ENCODE measurements around the gene TMEM238L.
"Not testable (repeated sequence)": the region's sequence is repeated elsewhere in the genome, so short reads cannot be mapped to it uniquely, and the experiment has no call there.

The TMEM238L gene, protein sequence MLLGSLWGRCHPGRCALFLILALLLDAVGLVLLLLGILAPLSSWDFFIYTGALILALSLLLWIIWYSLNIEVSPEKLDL

DNA sequence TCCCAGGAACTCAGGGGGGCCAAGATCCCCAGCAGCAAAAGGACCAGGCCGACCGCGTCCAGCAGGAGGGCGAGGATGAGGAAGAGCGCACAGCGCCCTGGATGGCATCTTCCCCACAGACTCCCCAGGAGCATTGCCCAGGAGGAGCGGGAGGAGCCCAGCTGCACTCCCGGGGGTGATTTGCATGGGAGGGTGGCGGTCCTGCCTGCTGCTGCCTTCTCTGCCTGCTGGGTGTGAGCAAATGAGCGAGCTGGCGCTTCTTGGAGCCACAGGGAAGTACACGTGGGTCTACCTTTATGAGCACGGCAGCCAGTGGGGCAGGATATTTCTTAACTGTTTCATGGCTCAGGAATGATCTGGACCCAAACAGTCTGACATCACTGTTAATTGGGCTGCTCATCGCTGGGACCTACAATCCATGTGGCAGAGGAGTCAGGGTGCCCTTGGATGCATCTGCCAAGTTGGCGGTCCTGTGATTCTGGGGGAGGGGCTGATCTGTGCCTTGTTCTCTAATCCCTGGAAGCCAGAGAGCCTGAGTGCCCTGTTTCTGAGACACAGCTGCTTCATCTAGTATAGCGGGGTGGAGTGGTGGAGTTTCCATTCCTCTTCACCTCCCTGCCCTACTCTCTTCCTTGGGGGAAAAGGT lies at the start of gene TMEM238L:
TMEM238L (minus strand) TSS at position 270 of the 646 bp plus-strand sequence; CDS start at position 134, 136 bp downstream.
- DNase-seq = peak; percentile 84 to 87

DNA sequence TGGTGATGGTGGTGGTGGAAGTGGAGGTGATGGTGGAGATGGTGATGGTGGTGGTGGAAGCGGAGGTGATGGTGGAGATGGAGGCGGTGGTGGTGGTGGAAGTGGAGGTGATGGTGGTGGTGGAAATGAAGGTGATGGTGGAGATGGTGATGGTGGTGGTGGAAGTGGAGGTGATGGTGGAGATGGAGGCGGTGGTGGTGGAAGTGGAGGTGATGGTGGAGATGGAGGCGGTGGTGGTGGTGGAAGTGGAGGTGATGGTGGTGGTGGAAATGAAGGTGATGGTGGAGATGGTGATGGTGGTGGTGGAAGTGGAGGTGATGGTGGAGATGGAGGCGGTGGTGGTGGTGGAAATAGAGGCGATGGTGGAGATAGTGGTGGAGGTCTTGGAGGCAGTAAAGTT lies 42.7 kb upstream of the TMEM238L start:
- not testable (repeated sequence) for DNase-seq

DNA sequence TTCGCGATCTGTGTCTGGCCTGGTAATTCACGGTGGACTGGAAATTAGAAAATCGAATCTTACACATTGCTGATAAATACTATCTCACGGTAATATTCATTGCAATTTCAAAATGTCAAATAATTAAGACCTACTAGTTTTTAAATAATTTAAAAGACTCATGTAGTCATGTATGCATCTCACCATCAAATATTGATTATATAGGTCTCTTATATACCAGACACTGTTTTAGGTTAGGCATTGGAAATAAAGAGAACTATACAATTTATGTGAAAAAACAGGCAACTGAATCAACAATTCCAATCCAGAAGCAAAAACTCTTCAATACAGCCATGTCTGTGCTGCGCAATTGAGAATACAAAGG lies 41.5 kb upstream of the TMEM238L start:
- DNase-seq = no peak

DNA sequence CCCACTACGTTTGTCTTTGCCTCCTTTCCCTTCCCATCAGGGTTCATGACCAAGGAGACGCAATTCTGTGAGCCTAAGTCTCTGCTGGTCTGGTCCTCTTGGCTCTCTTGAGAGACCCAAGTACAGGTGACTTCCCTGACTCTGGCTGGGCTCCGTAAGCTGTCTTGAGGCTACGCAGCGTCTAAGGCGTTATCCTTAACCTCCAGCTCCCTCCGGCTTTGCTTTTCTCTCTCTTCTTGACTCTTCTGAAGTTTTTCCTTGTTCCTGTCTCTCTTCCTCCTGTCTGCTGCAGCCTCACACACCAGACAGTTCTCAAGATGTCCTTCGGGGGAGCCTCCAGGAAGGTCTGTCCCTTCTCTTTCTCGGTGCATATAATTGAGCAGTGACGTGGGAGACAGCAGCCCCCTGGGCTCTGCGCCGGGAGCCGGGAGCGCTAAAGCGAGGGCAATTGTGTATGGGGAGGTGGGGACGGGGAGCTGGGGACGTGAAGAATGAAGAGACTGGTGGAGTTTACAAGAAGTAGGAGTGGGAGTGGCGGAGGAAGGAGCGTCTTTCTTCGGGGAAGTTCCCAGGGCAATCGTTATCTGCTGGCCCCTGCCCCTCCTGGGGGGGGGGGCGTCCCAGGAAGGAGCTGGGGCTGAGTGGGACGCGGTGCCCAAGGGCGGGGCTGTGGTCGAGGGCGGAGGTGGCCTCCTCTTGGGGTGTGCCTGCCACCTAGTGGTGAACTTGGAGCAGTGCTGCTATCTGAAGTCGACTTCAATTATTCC lies 40.9 kb upstream of the TMEM238L start:
- peak in 1 of 2 experiments; percentile 67 for DNase-seq

DNA sequence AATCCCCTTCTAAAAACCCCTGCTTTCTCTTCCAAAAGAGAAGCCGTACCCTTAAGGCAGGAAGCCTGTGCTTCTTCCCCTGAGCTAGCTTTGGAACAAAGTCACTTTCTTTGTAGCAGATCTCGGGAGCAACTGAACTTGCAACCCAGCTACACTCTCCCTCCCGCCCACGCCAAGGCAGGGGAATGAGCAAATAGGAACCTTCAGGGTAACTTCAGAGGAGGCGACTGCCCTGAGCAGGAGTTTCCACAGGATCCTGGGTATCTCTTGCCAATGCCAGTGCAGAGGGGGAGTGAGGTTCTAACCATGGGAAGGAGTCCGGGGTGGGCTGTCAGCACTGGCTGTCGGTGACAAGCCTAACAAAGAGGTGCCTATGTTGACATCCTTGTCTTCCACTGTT lies 39.9 kb upstream of the TMEM238L start:
- DNase-seq = peak in 1 of 2 experiments; percentile 20

DNA sequence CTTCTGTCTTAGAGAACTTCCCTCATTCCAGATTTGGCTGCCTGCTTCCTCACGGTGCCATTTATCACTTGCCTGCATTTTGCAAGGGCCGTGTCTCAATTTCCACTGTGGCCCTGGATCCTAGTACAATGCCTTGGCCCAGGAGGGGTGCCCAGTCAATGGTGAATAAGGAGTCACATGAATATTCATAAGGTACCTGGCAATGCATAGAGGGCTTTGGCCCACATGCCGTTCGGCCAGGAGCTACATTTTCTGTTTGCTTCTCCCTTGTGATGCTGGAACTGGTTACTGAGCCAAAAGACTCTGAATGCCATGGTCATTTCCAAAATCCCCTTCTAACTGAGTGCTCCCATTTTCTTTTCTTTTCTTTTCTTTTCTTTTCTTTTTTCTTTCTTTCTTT lies 38.8 kb upstream of the TMEM238L start:
- DNase-seq = no peak

DNA sequence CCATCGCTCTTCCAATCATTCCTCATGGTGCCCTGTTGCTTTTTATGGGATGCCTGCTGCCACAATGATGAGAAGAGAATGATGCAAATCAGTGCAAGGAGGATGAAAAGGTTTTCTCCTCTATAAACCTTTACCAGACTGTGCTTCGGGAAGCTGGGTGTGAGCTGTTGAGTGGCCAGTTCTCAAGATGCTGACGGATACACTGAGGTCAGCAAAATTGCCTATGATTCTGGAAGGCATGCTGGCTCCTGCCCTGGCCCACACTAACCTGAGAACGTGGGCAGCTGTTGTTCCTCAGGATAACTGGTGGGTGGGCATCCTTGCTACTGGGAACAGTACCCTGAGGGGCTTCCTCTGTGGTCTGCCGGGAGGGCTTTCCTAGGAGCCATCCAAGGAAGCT lies 34.8 kb upstream of the TMEM238L start:
- DNase-seq = peak in 1 of 2 experiments; percentile 18

DNA sequence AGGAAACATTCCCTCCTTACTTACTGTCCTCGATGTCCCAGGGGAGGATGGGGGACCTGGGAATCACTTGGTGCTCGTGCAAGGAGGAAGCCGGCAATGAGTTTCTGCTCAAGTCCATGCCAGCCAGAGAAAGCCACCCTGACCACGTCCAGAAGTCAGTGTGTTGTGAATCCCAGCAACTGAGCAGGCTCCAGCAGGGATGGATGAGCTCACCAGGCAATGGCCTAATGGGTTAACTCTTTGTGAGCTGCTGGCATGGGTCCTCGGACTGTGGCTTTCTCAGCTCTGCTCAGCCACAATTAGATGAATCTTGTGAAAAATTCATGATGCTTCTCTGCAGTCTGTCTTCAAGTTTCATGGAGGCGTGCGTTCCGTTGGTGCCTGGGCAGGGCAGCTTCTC lies 34.0 kb upstream of the TMEM238L start, which contains the start of gene PIRT:
PIRT (minus strand) TSS at position 167 of the 400 bp plus-strand sequence. CDS start 12,442 bp downstream, outside the sequence.
- DNase-seq = no peak

DNA sequence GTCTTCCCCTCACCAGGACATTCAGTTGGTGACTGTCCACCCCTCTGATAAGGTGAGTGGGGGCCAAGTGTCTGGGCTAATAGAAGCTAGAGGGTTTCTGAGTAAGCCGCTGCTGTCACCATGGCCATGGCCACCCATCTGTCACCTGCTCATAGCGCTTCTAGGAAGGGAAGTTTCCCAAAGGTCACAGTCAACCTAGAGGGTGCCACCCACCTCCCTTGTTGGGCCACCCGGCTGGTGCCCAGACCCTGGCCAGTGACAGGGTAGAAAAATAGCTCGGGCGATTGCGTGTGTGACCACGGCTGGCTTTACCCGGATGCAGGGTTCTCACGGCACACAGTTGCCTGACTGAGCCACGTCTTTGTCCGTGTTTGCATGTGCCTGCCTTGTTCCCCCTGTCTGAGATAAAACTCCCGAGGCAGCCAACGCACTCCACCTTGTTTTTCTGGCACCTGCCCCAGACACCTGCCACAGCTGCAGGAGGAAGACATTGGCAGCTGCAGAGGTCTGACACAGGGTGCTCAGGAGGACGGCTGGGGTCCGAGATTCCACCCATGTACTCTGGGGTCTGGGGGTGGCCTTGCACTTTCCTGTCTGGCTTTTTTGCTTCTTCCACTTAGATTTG lies 33.2 kb upstream of the TMEM238L start:
- peak in 1 of 2 experiments; percentile 42 for DNase-seq

DNA sequence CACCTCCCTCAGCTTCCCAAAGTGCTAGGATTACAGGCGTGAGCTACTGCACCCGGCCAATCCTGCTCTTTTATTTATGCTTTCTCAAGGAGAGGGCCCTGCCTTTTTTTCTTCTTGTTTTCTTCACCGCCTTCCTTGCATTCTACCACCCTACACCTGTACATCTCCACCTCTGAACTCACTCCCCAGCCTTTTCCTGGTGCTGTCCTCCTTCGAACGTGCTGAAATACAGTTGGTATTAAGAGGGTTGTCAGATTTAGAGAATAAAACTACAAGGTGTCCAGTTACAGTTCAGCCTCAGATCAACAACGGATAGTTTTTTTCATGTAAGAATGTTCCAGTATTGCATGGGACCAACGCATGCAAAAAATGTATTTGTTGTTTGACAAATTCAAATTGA lies 32.2 kb upstream of the TMEM238L start:
- DNase-seq = no peak

DNA sequence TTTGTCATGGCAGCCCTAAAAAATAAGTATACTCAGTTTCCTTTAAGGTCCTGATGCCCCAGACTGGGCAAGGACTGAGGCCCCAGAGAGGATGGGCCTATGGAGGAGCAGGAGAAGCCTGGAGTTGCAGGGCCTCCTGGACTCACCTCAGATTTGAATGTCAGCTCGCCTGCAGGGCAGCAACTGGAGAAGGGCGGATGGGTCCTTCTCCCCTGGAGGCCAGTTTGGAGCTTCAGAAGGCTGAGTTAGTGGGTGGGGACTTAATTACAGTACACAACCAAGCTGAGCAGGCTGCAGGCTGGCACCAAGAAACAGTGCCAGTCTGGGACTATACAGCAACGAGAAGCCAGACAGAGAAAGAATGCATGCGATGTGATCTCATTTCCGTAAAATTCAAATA lies 27.8 kb upstream of the TMEM238L start:
- peak; percentile 45 to 81 for DNase-seq

DNA sequence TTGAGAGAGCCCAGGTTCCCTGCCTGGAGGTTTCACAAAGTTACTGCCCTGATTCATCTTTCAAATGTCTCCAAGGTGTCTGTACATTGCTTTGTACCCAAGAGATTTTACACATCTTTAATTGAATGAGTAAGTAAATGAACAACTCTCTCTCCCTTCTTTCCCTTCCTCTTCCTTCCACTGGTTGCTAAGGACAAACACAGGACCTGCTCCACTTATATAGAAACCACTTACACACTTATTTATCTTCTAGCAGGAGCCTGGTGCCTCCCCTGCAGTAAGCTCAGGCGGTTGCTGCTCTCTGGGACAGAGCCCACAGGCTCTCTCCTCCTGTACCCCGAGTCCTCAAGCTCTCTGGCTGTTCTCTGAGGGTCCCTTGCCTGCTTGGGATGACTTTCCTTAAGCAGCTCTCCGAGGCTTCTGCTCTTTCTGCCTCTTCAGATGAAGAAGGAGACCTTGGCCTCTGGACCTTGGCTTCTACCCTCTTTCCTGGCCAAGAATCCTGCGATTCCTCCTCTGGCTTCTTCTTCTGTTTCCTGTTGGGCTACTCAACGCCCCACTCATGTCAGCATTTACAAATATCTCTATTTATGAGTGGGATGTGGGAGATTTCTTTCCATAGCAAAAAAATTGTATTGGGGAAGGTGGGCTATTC lies 24.1 kb upstream of the TMEM238L start:
- DNase-seq = no peak

DNA sequence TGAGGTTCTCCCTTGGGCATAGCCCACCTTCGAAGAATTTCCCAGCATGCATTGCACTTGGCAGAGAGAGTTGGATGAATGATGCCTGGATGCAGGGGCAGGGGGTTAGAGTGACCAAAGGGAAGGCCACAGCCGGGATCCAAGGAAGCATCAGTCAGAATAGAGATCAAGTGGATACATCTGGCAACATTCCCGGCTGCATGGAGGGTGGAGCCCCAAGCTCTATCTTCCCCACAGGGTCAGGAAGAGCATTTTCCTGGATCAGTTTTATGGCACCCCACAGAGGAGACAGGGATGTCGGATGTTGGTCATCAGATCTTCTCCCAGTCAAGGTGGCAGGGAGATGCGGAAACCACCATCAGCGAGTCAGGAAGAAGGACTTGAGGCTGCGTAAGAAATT lies 21.0 kb upstream of the TMEM238L start:
- no peak for DNase-seq

DNA sequence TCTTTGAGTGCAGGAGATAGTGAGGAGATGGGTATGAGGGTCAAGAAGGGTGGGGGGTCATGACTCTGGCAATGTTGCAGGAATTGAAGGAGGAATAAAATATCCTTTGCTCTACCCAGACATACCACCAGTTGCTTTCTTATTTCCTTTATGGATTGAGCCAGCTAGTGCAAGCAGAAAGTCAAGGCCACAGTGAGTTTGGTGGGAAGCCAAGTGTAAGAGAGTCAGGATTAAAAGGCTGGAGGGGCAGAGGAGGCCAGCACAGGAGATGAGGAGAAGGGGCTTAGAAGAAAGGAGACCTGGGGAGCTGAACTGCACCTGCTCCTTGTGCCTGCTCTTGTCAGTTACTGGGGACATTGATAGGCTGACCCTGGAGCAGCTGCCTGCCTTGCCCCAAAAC lies 17.9 kb upstream of the TMEM238L start:
- DNase-seq = no peak

DNA sequence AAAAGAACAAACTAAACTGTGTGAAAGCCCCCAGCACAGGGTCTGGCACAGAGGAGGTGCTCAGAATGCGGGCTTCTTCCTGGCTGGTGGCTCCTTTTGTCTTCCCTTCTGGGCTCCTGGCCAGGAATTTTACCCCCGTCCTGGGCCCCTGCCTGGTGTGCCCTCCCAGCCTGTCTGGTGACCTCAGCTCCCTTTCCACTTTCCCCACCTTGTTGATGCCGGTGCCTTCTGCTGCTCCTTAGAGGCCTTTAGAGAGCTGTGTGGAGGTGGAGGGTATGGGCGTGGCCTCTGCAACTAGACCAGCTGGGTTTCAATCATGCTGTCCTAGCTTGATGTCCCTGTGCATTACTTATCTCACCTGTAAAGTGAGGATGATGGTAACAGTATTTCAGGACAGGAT lies 17.2 kb upstream of the TMEM238L start:
- no peak for DNase-seq

DNA sequence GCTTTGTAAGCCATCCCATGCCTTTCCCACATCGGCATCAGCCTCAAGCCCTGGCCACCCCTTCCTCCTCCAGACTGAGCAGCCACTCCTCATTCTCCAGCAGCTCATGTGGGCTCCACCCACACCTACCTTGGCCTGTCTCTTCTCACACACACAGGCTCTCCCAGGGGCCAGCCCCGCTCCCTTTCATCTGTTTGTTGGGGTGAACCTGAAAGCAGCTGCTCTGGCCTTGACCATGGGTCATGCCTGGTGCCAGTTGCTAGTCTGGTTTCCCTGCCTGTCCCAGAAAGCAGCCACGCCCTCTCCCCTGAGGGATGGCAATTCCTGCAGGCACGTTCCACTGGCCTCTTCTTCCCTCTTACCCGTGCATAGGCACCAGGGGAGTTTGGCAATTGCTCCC lies 11.4 kb upstream of the TMEM238L start:
- DNase-seq = peak in 1 of 2 experiments; percentile 24

DNA sequence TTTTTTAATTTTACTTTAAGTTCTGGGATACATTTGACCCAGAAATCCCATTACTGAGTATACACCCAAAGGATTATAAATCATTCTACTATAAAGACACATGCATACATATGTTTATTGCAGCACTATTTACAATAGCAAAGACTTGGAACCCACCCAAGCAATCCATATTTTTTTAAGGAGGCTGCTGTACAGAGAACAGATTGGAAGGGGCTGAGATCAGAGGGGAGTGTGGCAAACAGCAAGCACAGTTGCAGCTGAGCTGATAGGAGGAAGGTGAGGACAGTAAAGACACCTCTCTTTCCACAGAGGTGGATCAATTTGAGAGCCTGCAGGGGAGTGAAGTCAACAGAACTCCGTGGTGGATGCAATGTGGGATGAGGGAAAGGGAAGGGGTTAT lies 10.2 kb upstream of the TMEM238L start:
- no peak for DNase-seq

DNA sequence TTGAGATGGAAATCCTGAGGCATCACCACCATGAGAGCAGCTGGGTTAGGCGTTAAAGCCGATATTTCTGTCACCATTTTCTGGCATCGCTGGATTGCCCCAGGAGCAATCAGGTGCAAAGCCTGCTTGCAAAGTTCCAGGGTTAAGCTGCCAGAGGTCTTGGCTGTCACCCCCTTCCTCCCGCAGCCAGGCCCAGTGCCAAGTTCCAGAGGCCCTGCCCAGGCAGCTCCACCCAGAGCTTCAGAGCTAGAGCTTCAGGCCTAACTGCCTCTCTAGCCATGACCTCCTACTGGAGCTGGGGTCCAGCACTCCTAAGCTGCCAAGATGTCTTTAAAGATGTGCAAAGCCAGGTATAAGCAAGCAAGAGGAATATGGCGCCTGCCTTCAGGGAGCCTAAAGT lies 8.8 kb upstream of the TMEM238L start:
- no peak for DNase-seq

DNA sequence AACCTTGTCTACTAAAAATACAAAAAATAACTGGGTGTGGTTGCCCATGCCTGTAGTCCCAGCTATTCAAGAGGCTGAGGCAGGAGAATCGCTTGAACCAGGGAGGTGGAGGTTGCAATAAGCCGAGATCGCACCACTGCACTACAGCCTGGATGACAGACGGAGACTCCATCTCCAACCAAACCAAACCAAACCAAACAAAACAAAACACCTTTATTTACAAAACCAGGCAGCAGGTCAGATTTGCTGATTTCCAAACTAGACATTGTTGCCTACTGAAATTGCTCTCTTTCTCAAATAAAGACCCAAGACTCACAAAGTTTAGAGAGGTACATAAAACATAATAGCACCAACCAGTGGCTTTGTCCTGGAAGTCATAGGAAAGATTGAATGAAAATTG lies 5.7 kb upstream of the TMEM238L start:
- no peak for DNase-seq

DNA sequence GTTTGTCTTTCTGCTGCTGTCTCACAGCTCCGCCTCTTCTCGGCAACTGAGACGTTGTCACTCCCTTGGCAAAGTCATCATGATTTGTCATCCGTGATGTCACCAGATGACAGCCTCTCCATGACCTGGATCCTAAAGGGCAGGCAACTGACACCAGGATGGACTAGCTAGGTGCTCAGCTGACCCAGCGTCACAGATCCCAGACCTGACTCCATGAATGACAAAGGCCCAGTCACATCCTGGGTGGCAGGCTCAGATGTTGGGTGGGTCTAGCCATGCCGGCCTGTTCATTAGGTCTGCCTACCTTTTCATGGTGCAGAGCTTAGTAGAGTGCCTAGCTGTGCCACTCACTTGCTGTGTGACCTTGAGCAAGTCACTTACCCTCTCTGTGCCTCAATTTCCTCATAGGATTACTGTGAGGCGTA lies 3.8 kb upstream of the TMEM238L start:
- DNase-seq = no peak

DNA sequence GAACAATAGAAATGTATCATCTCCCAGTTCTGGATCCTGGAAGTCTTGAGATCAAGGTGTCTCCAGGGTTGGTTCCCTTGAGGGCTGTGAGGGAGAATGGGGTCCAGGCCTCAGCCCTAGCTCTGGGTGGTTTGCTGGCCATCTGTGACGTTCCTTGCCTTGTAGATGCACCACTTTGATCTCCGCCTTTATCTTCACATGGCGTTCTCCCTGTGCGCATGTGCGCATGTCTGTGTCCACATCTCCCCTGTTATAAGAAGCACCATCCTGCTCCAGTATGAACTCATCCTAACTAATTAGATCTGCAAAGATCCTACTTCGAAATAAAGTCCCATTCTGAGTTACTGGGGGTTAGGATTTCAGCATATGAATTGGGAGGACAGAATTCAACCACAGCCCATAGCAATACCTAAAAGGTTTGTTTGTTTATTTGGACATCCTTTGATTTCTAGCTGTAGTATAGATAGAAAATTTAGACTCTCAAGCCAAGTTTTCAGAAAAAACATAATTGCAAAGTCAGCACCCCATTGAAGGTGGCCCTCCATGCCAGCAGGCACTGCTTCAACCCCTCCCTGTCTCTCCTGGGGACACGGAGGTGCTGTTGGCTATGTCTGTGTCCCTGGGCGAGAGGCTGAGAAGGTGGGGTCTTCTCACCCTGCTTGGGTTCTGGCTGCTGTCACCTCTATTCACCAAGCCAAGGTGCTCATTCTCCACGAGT lies 2.8 kb upstream of the TMEM238L start:
- no peak for DNase-seq

DNA sequence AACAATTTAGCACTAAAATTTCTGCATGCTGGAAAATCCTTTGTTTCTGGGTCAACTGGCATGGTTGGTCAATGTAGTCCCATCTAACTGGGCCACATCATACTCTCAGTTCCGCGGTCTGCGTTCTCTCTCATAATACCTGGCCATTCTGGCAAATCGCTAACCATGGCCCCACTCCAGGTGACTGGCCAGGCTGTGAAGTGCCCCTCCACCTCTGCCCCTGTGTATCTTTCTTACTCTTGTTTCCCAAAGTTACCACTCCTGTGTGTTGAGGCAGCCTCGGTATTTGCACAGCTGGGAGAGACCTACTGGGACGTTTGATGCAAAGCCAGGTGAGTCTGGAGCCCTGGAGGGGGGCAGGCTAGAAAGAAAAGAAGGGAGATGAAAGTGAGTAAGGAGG lies 2.0 kb upstream of the TMEM238L start:
- no peak for DNase-seq

DNA sequence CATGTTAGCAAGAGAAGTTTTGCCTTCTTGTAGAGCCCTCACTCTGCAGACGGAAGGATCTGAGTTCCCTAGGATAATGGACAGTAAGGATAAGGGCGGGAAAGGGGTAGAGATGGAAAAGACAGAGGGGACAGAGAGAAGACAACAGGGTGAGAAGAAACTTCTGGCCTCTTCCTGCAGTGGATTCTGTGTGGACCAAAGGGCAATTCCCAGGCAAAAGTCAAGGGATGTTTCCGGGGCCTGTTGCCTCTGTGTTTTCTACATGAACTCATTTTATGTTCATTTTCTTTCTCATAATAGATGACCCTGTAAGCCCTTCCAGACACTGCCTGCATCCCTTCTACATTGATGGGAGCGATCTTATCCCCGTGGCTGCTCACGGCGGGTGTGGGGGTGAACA lies 647 bp upstream of the TMEM238L start:
- no peak for DNase-seq
